ENCODE measurements around the gene SLAMF9. TPM values are rescaled to one million over a fixed set of nuclear protein-coding genes. Genes with fewer than 3 reads are reported as not detected.

Gene SLAMF9
- total and polyA plus RNA-seq, 2 donors (not counting 3 experiments of a cell fraction or from before 2014, with no cell fraction given): not detected

- no peak overlapping the region for H2AFZ ChIP-seq (ENCODE audit: low read depth, low read length)
- FAIRE-seq (no peak), DNase-seq (ENCODE audit: low read depth, low spot score) (no peak)
- no TSS peak for BruUV-seq (replicated peaks)
- peaks cover 7 to 13% of the 10 kb centered on the region in 2 experiments for H3K27me3 ChIP-seq (ENCODE audit: control insufficient read depth in 2 of 2, insufficient read depth in 2 of 2, low read length in 2 of 2)
- no peaks in the 10 kb centered on the region for H4K20me1 ChIP-seq (replicated peaks; ENCODE audit: control insufficient read depth, extremely low read depth, insufficient read depth, low read length)
- no peaks in the 10 kb centered on the region for H3K9me3 ChIP-seq (replicated peaks; ENCODE audit: control insufficient read depth, insufficient read depth, low read length)
- H3K4me3 ChIP-seq (replicated peaks in 1 of 3; ENCODE audit: insufficient read depth in 1 of 3, low read depth in 1 of 3, low read length in 3 of 3): no peak overlapping the region
- intact Hi-C loops (cut with micrococcal nuclease): no loop called here
- no peak overlapping the region for H3K4me2 ChIP-seq (ENCODE audit: insufficient read depth, low read length)
- no peak overlapping the region for H3K27ac ChIP-seq (ENCODE audit: insufficient read depth, low read depth, low read length)
- no peaks in the 10 kb centered on the region for H3K79me2 ChIP-seq (ENCODE audit: control insufficient read depth, insufficient read depth, low read length)
- dilution Hi-C loops (cut with MboI; ENCODE audit: extremely low pct_ligation_motif_present, low sequenced_read_pairs): no loop called here
- POLR2A ChIA-PET: no interaction called here
- H3K4me1 ChIP-seq (ENCODE audit: control insufficient read depth, extremely low read depth, insufficient read depth, low read length): no peaks in the 10 kb centered on the region
- no peak overlapping the region for H3K9ac ChIP-seq (replicated peaks; ENCODE audit: extremely low read depth, insufficient read depth, low read length)
- CTCF ChIA-PET: no interaction called here
- no peaks in the 10 kb centered on the region for H3K36me3 ChIP-seq (ENCODE audit: control insufficient read depth in 2 of 2, extremely low read depth in 1 of 2, insufficient read depth in 2 of 2, low read length in 2 of 2)
- no peak for TF ChIP-seq MAX (IDR thresholded peaks at IDR 0.05; ENCODE audit: insufficient read depth, insufficient read length)
- no peak for TF ChIP-seq POLR2A (IDR thresholded peaks at IDR 0.05; ENCODE audit: low read depth, low read length)
- no peak for TF ChIP-seq JUN (IDR thresholded peaks at IDR 0.05; ENCODE audit: borderline replicate concordance, insufficient read depth, insufficient read length, low read depth)
- TF ChIP-seq MYC (IDR thresholded peaks at IDR 0.05; ENCODE audit: low read depth, low read length): no peak
- TF ChIP-seq FOS (IDR thresholded peaks at IDR 0.05; ENCODE audit: borderline replicate concordance, insufficient read depth, low read length): no peak
- TF ChIP-seq GATA2 (IDR thresholded peaks at IDR 0.05; ENCODE audit: insufficient read depth, insufficient read length, low read depth, low read length): no peak
- no peak for TF ChIP-seq EZH2 (IDR thresholded peaks at IDR 0.05; ENCODE audit: borderline replicate concordance, low read depth, low read length, severe bottlenecking)
- TF ChIP-seq POLR2AphosphoS5 (IDR thresholded peaks at IDR 0.05; ENCODE audit: insufficient read depth, low read depth, low read length): no peak
- TF ChIP-seq CTCF (IDR thresholded peaks at IDR 0.05; ENCODE audit: extremely low read depth in 1 of 2, insufficient read depth in 1 of 2, low read depth in 1 of 2, low read length in 2 of 2): no peak
- no peaks in the 10 kb centered on the region for H3K9me1 ChIP-seq (replicated peaks; ENCODE audit: control insufficient read depth, extremely low read depth, insufficient read depth, low read length)
Observed at GRCh38 chr1:159961636-159962035, 7.6 kb upstream of the SLAMF9 start.

All from endothelial cell of umbilical vein (primary cell).